Neural progenitor cell (in vitro differentiated cells): ENCODE data around the gene CAPN2. TPM values are rescaled to one million over a fixed set of nuclear protein-coding genes. Genes with fewer than 3 reads are reported as not detected.

ENCODE experiments used
- DNase-seq: peaks from one replicate; pipeline ENCODE4 v3.0.0-alpha.2; 2016; ENCODE audit warnings: low spot score
- H2AFZ ChIP-seq: fragments of 200-600 bp; sonication (generic); replicated peaks from 2 replicates; pipeline ENCODE4 v1.6.1; 2016; ENCODE audit warnings: antibody characterized with exemption
- H3F3A ChIP-seq: fragments of 200-600 bp; sonication (generic); 2 replicates; pipeline ENCODE4 v1.6.1; 2016; ENCODE audit warnings: antibody characterized with exemption, low read depth
- H3K27ac ChIP-seq: fragments of 200-600 bp; sonication (generic); 2 replicates; pipeline ENCODE4 v1.5.1; 2016; ENCODE audit warnings: mild to moderate bottlenecking
- H3K27me3 ChIP-seq: fragments of 200-600 bp; sonication (generic); 2 replicates; pipeline ENCODE4 v1.6.1; 2016; ENCODE audit warnings: mild to moderate bottlenecking, moderate library complexity
- H3K36me3 ChIP-seq: fragments of 200-600 bp; sonication (generic); 2 replicates; pipeline ENCODE4 v1.5.1; 2016
- H3K4me1 ChIP-seq: fragments of 200-600 bp; sonication (generic); 2 replicates; pipeline ENCODE4 v1.6.1; 2016; ENCODE audit warnings: mixed run types
- H3K4me2 ChIP-seq: fragments of 200-600 bp; sonication (generic); 2 replicates; pipeline ENCODE4 v1.6.1; 2016
- H3K4me3 ChIP-seq: fragments of 200-600 bp; sonication (generic); 2 replicates; pipeline ENCODE4 v1.5.1; 2016
- H3K79me2 ChIP-seq: fragments of 200-600 bp; sonication (generic); 2 replicates; pipeline ENCODE4 v1.6.1; 2016; ENCODE audit warnings: low read depth
- H3K9ac ChIP-seq: fragments of 200-600 bp; sonication (generic); 2 replicates; pipeline ENCODE4 v1.6.1; 2016
- H3K9me3 ChIP-seq: fragments of 200-600 bp; sonication (generic); 2 replicates; pipeline ENCODE4 v1.5.1; 2016; ENCODE audit warnings: low read depth
- H4K20me1 ChIP-seq: fragments of 200-600 bp; sonication (generic); 2 replicates; pipeline ENCODE4 v1.6.1; 2016; ENCODE audit warnings: low read depth
- H3K27ac Mint-ChIP-seq: 3 replicates; pipeline ENCODE4 v1.8.0; 2021; ENCODE audit warnings: mixed read lengths
- H3K27me3 Mint-ChIP-seq: 2 replicates; pipeline ENCODE4 v1.8.0; 2022; ENCODE audit warnings: low read depth, mild to moderate bottlenecking, inconsistent platforms, moderate library complexity, mixed read lengths; ENCODE audit not compliant: insufficient read depth
- H3K36me3 Mint-ChIP-seq: 3 replicates; pipeline ENCODE4 v1.8.0; 2021; ENCODE audit warnings: mixed read lengths
- H3K4me1 Mint-ChIP-seq: 3 replicates; pipeline ENCODE4 v1.8.0; 2021; ENCODE audit warnings: mixed read lengths
- H3K4me3 Mint-ChIP-seq: 3 replicates; pipeline ENCODE4 v1.8.0; 2021; ENCODE audit warnings: mild to moderate bottlenecking, moderate library complexity, mixed read lengths
- H3K9me3 Mint-ChIP-seq: 3 replicates; pipeline ENCODE4 v1.8.0; 2020; ENCODE audit warnings: mixed read lengths
- CTCF ChIP-seq: fragments of 200-600 bp; sonication (generic); IDR thresholded peaks from 2 replicates; pipeline ENCODE4 v1.5.1; 2017; ENCODE audit warnings: antibody characterized with exemption, mild to moderate bottlenecking
- EZH2 ChIP-seq: fragments of 200-600 bp; sonication (generic); IDR thresholded peaks from 2 replicates; pipeline ENCODE4 v1.6.1; 2017; ENCODE audit warnings: antibody characterized with exemption, mild to moderate bottlenecking, moderate library complexity
- EZH2phosphoT487 ChIP-seq: fragments of 200-600 bp; sonication (generic); IDR thresholded peaks from 2 replicates; pipeline ENCODE4 v1.6.1; 2017; ENCODE audit warnings: antibody characterized with exemption
- total RNA-seq: library from RNA; depleted of rRNA; stranded (reverse); fragments of >200 nt; gene quantifications from 2 replicates; pipeline ENCODE4 v1.2.3, GENCODE V29; 2015; ENCODE audit warnings: low replicate concordance

CAPN2 gene
- total RNA-seq, 1 donor from 2014 or later: 61.7 TPM

- DNase-seq: no peak
- Histone ChIP-seq H3K36me3 (no peaks in the 10 kb centered on the region), H2AFZ (no peak overlapping the region), H3F3A (no peaks in the 10 kb centered on the region), H3K79me2 (no peaks in the 10 kb centered on the region), H3K9me3 (no peaks in the 10 kb centered on the region), H3K27me3 (no peaks in the 10 kb centered on the region), H3K27ac (no peak overlapping the region), H3K9ac (no peak overlapping the region), H3K4me3 (no peak overlapping the region), H3K4me2 (no peak overlapping the region), H4K20me1 (no peaks in the 10 kb centered on the region), H3K4me1 (no peaks in the 10 kb centered on the region)
- no peaks in the 10 kb centered on the region for H3K4me1 Mint-ChIP-seq
- no peak overlapping the region for H3K27ac Mint-ChIP-seq
- no peak overlapping the region for H3K4me3 Mint-ChIP-seq
- H3K27me3 Mint-ChIP-seq: peaks cover 5% of the 10 kb centered on the region
- peaks cover under 1% of the 10 kb centered on the region for H3K9me3 Mint-ChIP-seq
- no peaks in the 10 kb centered on the region for H3K36me3 Mint-ChIP-seq
- no peak for TF ChIP-seq EZH2
- TF ChIP-seq EZH2phosphoT487: no peak
- TF ChIP-seq CTCF: no peak
Measured at GRCh38 chr1:223680188-223680587, 32.2 kb upstream of the CAPN2 start.

- H3K9me3 Mint-ChIP-seq: no peaks in the 10 kb centered on the region
- Histone ChIP-seq H3K27me3 (no peaks in the 10 kb centered on the region), H3K36me3 (no peaks in the 10 kb centered on the region), H3K4me1 (no peaks in the 10 kb centered on the region), H3K4me3 (no peak overlapping the region), H3K4me2 (no peak overlapping the region), H2AFZ (no peak overlapping the region), H3F3A (no peaks in the 10 kb centered on the region), H3K9me3 (no peaks in the 10 kb centered on the region), H4K20me1 (no peaks in the 10 kb centered on the region), H3K79me2 (no peaks in the 10 kb centered on the region), H3K9ac (no peak overlapping the region), H3K27ac (no peak overlapping the region)
- DNase-seq: no peak
- peaks cover 3% of the 10 kb centered on the region for H3K27me3 Mint-ChIP-seq
- no peaks in the 10 kb centered on the region for H3K4me1 Mint-ChIP-seq
- H3K36me3 Mint-ChIP-seq: no peaks in the 10 kb centered on the region
- no peak for TF ChIP-seq CTCF
- no peak for TF ChIP-seq EZH2
- no peak for TF ChIP-seq EZH2phosphoT487
- H3K4me3 Mint-ChIP-seq: no peak overlapping the region
- H3K27ac Mint-ChIP-seq: no peak overlapping the region
Measured at GRCh38 chr1:223682502-223682901, 29.8 kb upstream of the CAPN2 start.

- Histone ChIP-seq H3K79me2 (no peaks in the 10 kb centered on the region), H2AFZ (peak overlapping the region; percentile 83), H4K20me1 (no peaks in the 10 kb centered on the region), H3K9me3 (no peaks in the 10 kb centered on the region), H3K4me2 (no peak overlapping the region), H3K4me3 (no peak overlapping the region), H3K9ac (no peak overlapping the region), H3F3A (no peaks in the 10 kb centered on the region), H3K27ac (no peak overlapping the region), H3K36me3 (no peaks in the 10 kb centered on the region), H3K27me3 (no peaks in the 10 kb centered on the region), H3K4me1 (no peaks in the 10 kb centered on the region)
- Mint-ChIP-seq H3K36me3 (no peaks in the 10 kb centered on the region), H3K9me3 (no peaks in the 10 kb centered on the region), H3K4me1 (no peaks in the 10 kb centered on the region), H3K27me3 (peaks cover 3% of the 10 kb centered on the region), H3K27ac (no peak overlapping the region), H3K4me3 (no peak overlapping the region)
- TF ChIP-seq CTCF (peak; percentile 88), EZH2phosphoT487 (no peak), EZH2 (no peak)
- DNase-seq: peak; percentile 80
Measured at GRCh38 chr1:223683586-223684487, 28.5 kb upstream of the CAPN2 start.
